ENCODE data around the gene NYNRIN. TPM values are rescaled to one million over a fixed set of nuclear protein-coding genes. Genes with fewer than 3 reads are reported as not detected.

The NYNRIN gene
- total RNA-seq, 1 donor from 2014 or later = not detected

GRCh38 chr14:24432259-24433131 is 33.7 kb downstream of the NYNRIN start:
- Mint-ChIP-seq H3K36me3 (ENCODE audit: low read depth) (peaks cover 46% of the 10 kb centered on the region), H3K27ac (no peak overlapping the region), H3K27me3 (no peaks in the 10 kb centered on the region), H3K4me3 (no peak overlapping the region), H3K4me1 (peaks cover 47% of the 10 kb centered on the region), H3K9me3 (no peaks in the 10 kb centered on the region)
- intact Hi-C loops (cut with micrococcal nuclease) = loop anchor here (10.0 kb wide), 1 partner anchor 318 kb away; the partner anchor contains the start of genes DCAF11 and NRL
- no peak for DNase-seq

- DNase-seq = no peak
- H3K27ac Mint-ChIP-seq = no peak overlapping the region
- H3K4me1 Mint-ChIP-seq = peaks cover 55% of the 10 kb centered on the region
- H3K4me3 Mint-ChIP-seq = no peak overlapping the region
- no peaks in the 10 kb centered on the region for H3K27me3 Mint-ChIP-seq
- intact Hi-C loops (cut with micrococcal nuclease) = loop anchor here (10.0 kb wide), 1 partner anchor 319 kb away; the partner anchor contains the start of genes DCAF11 and NRL
- no peaks in the 10 kb centered on the region for H3K9me3 Mint-ChIP-seq
- peaks cover 60% of the 10 kb centered on the region for H3K36me3 Mint-ChIP-seq (ENCODE audit: low read depth)
Measured at GRCh38 chr14:24434036-24434435, 35.2 kb downstream of the NYNRIN start.

GRCh38 chr14:24434676-24435075 is 35.9 kb downstream of the NYNRIN start:
- intact Hi-C loops (cut with micrococcal nuclease) = loop anchor here (10.0 kb wide), 1 partner anchor 320 kb away; the partner anchor contains the start of genes DCAF11 and NRL
- Mint-ChIP-seq H3K36me3 (ENCODE audit: low read depth) (peaks cover 67% of the 10 kb centered on the region), H3K9me3 (no peaks in the 10 kb centered on the region), H3K4me3 (no peak overlapping the region), H3K27me3 (no peaks in the 10 kb centered on the region), H3K4me1 (peaks cover 55% of the 10 kb centered on the region), H3K27ac (no peak overlapping the region)
- DNase-seq = no peak

GRCh38 chr14:24435192-24435810 is 36.5 kb downstream of the NYNRIN start:
- Mint-ChIP-seq H3K27me3 (no peaks in the 10 kb centered on the region), H3K36me3 (ENCODE audit: low read depth) (peaks cover 68% of the 10 kb centered on the region), H3K4me3 (no peak overlapping the region), H3K27ac (no peak overlapping the region), H3K4me1 (peaks cover 56% of the 10 kb centered on the region), H3K9me3 (no peaks in the 10 kb centered on the region)
- intact Hi-C loops (cut with micrococcal nuclease) = loop anchor here (10.0 kb wide), 1 partner anchor 320 kb away; the partner anchor contains the start of genes DCAF11 and NRL
- no peak for DNase-seq

- H3K36me3 Mint-ChIP-seq (ENCODE audit: low read depth) = peaks cover 72% of the 10 kb centered on the region
- H3K4me1 Mint-ChIP-seq = peaks cover 61% of the 10 kb centered on the region
- H3K9me3 Mint-ChIP-seq = no peaks in the 10 kb centered on the region
- H3K27me3 Mint-ChIP-seq = no peaks in the 10 kb centered on the region
- DNase-seq = no peak
- no peak overlapping the region for H3K4me3 Mint-ChIP-seq
- H3K27ac Mint-ChIP-seq = no peak overlapping the region
- intact Hi-C loops (cut with micrococcal nuclease) = loop anchor here (1.0 to 10.0 kb wide), 2 partner anchors 103 to 321 kb away; partner anchors contain the start of genes DCAF11 and NRL
Measured at GRCh38 chr14:24435998-24436354, 37.2 kb downstream of the NYNRIN start.

- Mint-ChIP-seq H3K9me3 (no peaks in the 10 kb centered on the region), H3K27ac (peak overlapping the region; percentile 77), H3K27me3 (no peaks in the 10 kb centered on the region), H3K4me1 (peaks cover 62% of the 10 kb centered on the region), H3K36me3 (ENCODE audit: low read depth) (peaks cover 72% of the 10 kb centered on the region), H3K4me3 (peak overlapping the region; percentile 58)
- intact Hi-C loops (cut with micrococcal nuclease) = loop anchor here (1.0 to 10.0 kb wide), 2 partner anchors 103 to 322 kb away; partner anchors contain the start of genes DCAF11 and NRL
- peak; percentile 83 for DNase-seq
Measured at GRCh38 chr14:24436355-24437019, 37.7 kb downstream of the NYNRIN start.

- Mint-ChIP-seq H3K27ac (peak overlapping the region; percentile 77), H3K4me3 (peak overlapping the region; percentile 58), H3K4me1 (peaks cover 61% of the 10 kb centered on the region), H3K27me3 (no peaks in the 10 kb centered on the region), H3K9me3 (no peaks in the 10 kb centered on the region), H3K36me3 (ENCODE audit: low read depth) (peaks cover 71% of the 10 kb centered on the region)
- intact Hi-C loops (cut with micrococcal nuclease) = loop anchor here (10.0 kb wide), 1 partner anchor 322 kb away; the partner anchor contains the start of genes DCAF11 and NRL
- DNase-seq = peak; percentile 72
Measured at GRCh38 chr14:24437020-24437735, 38.4 kb downstream of the NYNRIN start.

- peak; percentile 53 for DNase-seq
- H3K36me3 Mint-ChIP-seq (ENCODE audit: low read depth) = peaks cover 75% of the 10 kb centered on the region
- H3K27ac Mint-ChIP-seq = peak overlapping the region; percentile 75
- intact Hi-C loops (cut with micrococcal nuclease) = loop anchor here (10.0 kb wide), 1 partner anchor 323 kb away; the partner anchor contains the start of genes DCAF11 and NRL
- H3K4me3 Mint-ChIP-seq = peak overlapping the region; percentile 24
- no peaks in the 10 kb centered on the region for H3K9me3 Mint-ChIP-seq
- peaks cover 65% of the 10 kb centered on the region for H3K4me1 Mint-ChIP-seq
- peaks cover 2% of the 10 kb centered on the region for H3K27me3 Mint-ChIP-seq
Measured at GRCh38 chr14:24437736-24438067, 38.9 kb downstream of the NYNRIN start.

GRCh38 chr14:24438223-24439097 is 39.7 kb downstream of the NYNRIN start:
- intact Hi-C loops (cut with micrococcal nuclease) = loop anchor here (10.0 kb wide), 1 partner anchor 324 kb away; the partner anchor contains the start of genes DCAF11 and NRL

GRCh38 chr14:24439257-24439656 is 40.5 kb downstream of the NYNRIN start:
- peaks cover 66% of the 10 kb centered on the region for H3K4me1 Mint-ChIP-seq
- peaks cover 71% of the 10 kb centered on the region for H3K36me3 Mint-ChIP-seq (ENCODE audit: low read depth)
- H3K9me3 Mint-ChIP-seq = peaks cover 5% of the 10 kb centered on the region
- peak; percentile 54 for DNase-seq
- peak overlapping the region; percentile 2 for H3K27ac Mint-ChIP-seq
- intact Hi-C loops (cut with micrococcal nuclease) = loop anchor here (10.0 kb wide), 1 partner anchor 324 kb away; the partner anchor contains the start of genes DCAF11 and NRL
- no peak overlapping the region for H3K4me3 Mint-ChIP-seq
- peaks cover 2% of the 10 kb centered on the region for H3K27me3 Mint-ChIP-seq

More at GRCh38 chr14:24438223-24439097, 39.7 kb downstream of the NYNRIN start:
- peaks cover 2% of the 10 kb centered on the region for H3K27me3 Mint-ChIP-seq
- H3K9me3 Mint-ChIP-seq = peaks cover 4% of the 10 kb centered on the region
- H3K36me3 Mint-ChIP-seq (ENCODE audit: low read depth) = peaks cover 73% of the 10 kb centered on the region
- no peak overlapping the region for H3K4me3 Mint-ChIP-seq
- DNase-seq = peak; percentile 50
- peaks cover 67% of the 10 kb centered on the region for H3K4me1 Mint-ChIP-seq
- H3K27ac Mint-ChIP-seq = peak overlapping the region; percentile 17

GRCh38 chr14:24439830-24440605 is 41.2 kb downstream of the NYNRIN start:
- H3K27me3 Mint-ChIP-seq = peaks cover 2% of the 10 kb centered on the region
- intact Hi-C loops (cut with micrococcal nuclease) = loop anchor here (5.0 to 10.0 kb wide), 3 partner anchors 192 to 875 kb away; partner anchors contain the start of genes AP1G2, DCAF11, GZMB and NRL
- H3K27ac Mint-ChIP-seq = peak overlapping the region; percentile 2
- peaks cover 65% of the 10 kb centered on the region for H3K36me3 Mint-ChIP-seq (ENCODE audit: low read depth)
- DNase-seq = peak; percentile 59
- no peak overlapping the region for H3K4me3 Mint-ChIP-seq
- H3K9me3 Mint-ChIP-seq = peaks cover 5% of the 10 kb centered on the region
- peaks cover 65% of the 10 kb centered on the region for H3K4me1 Mint-ChIP-seq
